ENCODE results near the gene GP9.
"Not testable (repeated sequence)": the region's sequence is repeated elsewhere in the genome, so short reads cannot be mapped to it uniquely, and the experiment has no call there.

GP9 gene

DNA sequence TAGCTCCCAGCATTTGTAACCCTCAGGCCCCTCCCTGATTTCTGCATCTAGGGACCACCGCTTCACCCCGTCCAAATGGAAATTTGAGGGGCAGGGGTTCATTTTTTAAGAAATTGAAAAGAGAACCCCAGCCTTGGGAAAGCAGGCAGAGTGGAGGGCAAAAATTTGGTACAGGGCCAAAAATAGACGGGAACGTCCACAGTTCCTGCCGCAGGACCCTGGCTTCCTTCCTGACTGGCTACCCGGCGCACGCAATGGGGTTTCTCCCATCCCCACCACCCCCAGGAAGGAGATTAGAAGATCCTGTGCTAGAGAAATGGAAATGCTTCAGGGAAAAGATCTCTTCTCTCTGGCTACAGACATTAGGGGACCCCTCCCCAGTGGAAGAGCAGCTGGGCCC is 20.9 kb downstream of the GP9 start:
- no peak for DNase-seq

DNA sequence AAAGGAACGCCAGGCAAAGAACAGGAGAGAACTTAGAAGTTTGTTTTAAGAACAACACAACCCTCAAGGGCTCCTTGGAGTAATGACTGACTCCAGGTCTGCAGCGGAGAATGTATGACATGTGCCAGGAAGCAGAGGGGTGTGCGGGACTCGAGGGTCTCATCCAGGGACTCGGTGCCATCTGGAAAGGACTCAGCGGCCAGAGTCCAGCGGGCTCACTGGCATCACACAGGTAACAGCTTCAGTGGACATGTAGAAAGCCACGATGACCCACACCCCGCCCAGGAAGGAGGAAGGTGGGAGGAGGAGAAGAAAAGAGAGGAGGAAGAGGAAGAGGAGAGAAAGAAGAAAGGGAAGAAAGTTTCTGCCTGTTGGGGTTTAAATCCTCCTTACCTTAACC is 21.4 kb downstream of the GP9 start:
- DNase-seq = no peak

DNA sequence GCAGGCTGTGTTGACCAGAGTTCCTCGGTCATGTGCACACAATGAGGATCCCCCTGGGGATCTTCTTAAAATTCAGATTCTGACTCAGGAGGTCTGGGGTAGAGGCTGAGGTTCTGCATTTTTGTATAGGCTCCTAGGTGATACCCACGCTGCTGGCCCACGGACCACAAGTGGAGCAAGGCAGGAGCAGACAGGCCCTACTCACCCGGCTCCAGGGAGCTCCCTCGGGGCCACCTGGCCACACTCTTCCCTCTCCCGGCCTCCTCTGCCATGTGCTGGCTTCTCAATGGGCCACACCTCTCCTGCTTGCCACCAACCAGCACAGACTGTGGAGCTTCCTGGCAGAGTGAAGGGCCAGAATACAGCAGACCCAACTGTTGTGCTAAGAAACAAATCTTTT is 23.9 kb downstream of the GP9 start:
- no peak for DNase-seq

DNA sequence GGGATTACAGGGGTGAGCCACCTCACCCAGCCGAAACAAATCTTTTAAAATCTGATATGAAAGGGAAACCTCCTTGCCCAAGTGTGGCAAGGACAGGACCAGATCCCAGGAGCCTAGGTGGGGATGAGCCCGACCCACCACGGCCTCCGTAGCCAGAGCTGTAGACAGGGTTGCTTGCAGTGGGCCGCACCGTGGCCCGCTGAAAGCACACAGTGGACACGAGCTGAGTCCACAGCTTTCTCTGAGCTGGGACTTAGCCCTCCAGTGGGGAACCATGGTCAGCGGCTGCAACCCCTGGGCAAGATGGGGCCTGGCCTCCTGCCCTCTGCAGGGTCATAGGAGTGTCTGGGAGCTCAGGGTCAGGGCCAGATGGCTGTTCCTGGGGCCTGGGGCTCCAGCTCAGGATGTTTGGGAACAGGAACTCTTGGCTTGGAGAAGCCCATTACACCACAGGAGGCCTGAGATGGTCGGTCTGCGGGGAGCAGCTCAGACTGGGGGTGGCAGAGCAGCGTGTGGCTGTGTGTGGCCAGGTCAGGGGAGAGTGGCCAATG is 24.7 kb downstream of the GP9 start:
- DNase-seq = no peak

DNA sequence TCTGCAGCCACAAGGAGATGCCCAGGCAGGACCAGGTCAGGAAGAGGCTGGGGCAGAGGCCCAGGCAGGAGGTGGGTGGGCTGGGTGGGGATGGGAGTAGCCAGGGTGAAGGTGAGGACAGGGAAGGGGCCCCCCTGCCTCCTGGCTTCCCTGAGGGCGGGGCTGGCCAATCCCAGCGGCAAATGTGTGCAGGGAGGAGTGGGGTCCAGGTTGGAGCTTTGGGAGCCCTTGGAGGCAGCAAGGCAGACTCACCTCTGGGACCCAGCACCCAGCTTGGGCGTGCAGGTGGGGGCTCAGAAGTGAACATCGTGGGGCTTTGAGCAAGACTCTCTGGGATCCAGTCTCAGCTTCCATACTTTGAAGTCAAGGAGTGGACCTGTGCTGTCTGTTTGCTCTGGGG is 25.2 kb downstream of the GP9 start:
- DNase-seq = no peak

DNA sequence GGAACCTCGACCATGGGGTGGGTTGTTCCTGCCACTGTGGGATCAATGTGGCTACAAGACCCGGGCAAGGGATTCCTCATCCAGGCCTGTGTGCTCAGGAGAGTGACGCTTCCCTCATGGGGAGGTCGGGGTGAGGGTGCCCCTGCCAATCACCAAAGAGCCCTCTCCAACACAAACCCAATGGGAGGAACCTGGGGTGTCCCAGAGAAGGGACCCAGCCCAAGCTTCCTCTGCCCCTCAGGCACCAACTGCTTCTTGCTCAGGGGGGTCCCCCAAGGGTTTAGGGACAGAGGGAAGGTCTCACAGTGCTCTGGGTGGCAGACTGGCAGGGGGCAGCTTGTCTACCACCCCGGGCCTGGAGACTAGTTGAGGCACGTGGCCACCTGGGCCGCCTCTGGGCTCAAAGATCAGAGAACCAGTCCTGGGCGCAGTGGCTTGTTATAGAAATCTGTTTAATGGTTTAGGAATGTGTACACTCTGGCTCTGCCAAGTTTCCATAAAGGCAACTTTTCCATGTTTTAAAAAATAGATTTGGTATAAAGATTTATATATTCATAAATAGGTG is 26.6 kb downstream of the GP9 start:
- no peak for DNase-seq

DNA sequence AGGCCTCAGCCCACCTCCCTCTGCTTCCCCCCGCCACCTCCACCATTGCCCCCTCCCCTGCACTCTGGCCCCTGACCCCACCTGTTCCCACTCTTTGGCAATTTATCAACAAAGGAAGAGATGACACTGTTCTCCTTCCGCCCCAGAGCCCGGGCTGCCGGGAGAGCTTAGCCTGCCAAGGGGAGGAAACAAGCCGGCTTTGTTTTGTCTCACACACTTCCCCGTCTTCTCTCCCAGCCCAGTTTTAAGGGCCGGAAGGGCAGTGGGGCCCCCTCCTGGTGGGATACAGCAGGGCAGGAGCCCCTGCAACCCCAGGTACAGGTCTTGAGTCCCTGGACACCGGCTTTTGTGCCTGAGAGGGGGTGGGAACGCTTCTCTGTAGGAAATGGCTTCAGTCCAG is 27.3 kb downstream of the GP9 start:
- not testable (repeated sequence) for DNase-seq

DNA sequence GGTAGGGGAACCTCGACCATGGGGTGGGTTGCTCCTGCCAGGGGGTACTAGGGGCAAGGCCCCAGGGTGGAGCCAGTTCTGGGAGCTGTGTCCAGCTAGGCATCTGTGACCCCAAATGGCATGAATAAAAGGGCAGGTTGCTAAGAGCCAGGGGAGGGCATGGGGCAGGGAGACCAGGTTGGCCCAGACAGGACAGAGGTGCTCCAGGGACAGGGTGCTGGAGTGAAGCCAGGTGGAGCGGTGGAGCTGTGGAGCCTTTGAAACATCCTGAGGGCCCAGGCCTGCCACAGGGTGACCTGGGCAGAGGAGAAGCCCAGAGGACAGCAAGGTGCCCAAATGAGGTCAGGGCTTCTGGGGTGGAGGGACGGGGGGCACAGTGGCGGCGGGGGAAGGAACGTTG is 27.7 kb downstream of the GP9 start:
- not testable (repeated sequence) for DNase-seq

DNA sequence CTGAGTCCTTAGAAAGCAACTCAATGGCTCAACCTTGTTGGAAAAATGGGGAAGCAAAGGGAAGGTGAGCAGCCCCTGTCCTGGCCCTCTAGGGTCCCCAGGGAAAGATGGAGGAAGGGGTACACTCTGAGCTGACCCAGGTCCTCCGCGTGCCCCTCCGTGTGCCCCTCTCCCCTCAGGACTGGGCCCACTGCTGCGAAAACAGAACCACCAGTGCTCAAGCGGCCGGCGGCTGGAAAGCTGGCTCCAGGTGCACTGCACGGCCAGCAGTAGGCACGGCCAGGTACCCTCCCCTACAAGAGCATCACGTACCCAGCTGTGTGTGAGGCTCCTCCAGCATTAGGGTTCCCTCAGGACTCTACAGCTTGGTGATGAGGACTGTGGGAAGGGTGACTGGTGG is 34.7 kb downstream of the GP9 start:
- no peak for DNase-seq

DNA sequence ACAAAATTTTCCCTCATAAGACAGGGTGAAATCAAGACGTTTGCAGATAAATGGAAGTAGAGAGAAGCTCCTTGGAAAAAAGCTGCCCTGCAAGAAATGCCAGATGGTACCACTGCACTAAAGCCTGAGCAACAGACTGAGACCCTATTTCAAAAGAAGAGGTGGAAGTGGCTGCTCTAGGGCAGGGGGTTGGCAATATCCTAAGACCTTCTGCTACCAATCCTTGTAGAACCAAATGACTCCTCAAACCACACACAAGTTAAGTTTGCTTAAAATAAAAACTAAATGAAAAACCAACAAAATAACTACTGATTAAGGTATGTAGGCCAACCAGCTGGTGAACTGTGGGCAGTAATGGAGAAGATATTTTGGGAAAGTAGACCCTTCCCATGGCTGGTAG is 39.7 kb downstream of the GP9 start:
- no peak for DNase-seq

DNA sequence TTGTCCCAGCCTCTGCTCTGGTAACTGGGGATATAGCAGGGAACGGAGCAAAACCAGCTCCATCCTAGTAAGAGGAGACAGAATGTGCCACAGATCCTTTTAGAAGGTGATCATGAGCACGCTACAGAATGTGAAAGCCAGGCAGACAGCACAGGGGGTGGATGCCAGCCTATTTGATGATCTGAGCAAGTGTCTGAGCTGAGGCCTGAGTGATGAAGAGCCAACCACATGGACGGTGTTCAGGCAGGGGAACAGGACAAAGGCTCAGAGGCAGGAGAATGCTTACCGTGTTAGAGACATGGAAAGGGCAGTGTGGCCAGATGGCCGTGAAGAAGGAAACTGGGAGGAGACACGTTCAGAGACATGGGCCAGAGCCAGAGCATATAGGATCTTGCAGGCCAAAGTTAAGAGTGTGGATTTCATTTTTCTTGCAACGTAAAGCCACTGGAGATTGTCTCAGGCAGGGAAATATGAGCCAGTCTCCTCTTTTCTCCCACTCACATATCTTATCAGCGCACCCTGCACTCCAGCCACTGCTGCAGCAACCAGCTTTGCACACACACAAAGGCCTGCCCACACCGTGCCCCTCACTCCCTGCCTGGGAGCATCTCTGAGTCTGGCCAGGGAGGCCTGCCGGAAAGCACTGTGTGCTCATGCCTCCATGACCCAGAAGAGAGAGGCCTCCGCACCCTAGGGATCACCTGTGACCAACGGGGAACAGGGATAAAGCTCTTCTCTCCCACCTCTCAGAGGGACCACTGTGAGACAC is 41.0 kb downstream of the GP9 start:
- no peak for DNase-seq

DNA sequence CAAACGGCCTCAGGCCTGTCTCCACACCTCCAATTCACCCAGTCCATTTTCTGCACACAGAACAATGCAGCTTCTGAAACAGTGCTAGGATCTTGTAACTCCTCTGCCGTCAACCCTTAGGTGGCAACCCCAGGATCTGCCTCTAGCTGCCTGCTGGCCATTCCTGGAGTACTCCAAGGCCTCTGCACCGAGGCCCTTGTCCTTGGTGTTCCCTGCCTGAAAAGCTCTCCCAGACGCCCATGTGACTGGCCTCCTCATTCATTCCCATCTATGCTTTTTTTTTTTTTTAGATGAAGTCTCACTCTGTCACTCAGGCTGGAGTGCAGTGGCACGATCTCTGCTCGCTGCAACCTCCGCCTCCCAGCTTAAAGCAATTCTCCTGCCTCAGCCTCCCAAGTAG is 42.7 kb downstream of the GP9 start:
- DNase-seq = no peak

DNA sequence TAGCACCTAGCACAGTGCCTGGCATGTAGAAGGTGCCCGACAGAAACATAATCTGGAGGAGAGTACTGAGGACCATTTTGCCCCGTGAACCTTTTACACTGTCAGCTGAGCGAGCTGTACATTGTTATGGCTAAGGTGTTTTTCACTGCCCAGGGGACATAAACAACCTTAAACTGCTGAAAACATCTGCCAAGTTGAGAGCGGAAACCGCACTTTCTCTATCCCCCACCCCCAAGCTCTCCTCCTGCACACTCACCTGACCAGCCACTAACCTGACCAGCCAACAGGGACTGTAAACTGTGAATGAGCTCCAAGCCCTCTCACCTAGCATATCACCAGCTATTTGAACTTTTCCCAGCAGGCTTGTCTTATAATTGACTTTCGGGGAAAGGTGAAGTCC is 43.5 kb downstream of the GP9 start:
- no peak for DNase-seq

DNA sequence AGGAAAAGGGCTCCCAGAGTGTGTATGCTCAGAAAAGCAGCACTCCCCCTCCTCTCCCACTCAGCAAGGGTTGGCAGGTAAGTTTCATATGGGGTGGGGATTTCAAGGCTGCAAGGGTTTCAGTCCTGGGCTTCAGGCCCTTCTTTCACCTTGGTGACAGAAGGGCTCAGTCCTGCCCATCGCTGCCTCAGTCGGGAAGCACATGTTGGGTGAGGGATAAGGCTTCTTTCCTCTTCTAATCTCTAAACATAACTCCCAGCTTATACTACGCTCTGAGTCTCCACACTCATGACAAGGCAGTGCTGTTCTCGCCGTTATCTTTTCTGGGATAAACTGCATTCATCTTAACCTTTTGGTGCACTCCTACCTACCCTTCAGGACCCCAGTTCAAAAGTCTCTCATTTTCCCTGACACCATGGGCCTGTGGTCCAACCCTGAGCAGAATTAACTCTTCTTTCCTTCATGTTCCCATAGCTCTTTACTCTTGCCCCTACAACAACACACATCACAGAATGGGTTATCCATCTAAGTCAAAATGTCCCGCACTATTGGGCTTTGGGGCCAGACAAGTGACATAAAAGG is 44.0 kb downstream of the GP9 start:
- no peak for DNase-seq

DNA sequence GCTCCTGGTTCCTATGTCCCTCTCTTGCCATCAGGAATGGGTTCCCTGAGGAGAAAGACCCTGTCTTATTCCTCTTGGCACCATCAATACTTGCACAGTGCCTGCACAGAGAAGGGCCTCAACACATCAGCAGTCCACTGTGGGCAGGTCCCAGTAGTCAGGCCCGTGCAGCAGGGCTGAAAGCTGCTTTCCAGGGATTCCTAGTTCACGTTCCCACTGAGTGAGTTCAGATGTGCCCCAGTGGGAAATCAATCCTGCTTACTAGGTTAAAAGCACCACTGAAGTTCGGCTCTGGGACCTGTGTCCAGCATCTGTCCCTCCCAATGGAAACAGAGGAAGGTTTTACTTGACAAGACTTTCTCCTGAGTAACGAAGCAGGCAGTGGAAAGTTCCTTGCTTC is 45.3 kb downstream of the GP9 start:
- no peak for DNase-seq

DNA sequence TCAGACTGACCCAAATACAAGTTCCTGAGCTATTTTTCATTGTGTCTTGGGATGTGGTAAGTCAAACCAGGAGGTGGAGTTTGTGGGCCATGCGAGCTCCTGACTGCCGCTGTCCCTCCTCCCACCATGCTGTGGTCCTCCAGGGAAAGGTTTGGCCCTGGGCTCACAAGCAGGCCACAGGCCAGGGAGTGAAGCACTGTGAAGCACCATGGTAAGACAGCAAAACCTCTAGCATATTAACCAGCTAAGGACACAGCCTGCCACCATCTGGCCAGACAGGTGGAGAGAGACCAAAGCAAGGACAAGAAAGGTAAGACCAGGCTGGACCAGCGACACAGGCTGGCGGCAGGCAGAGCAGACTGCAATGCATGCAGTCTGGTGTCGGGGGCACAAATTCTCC is 45.7 kb downstream of the GP9 start:
- DNase-seq = no peak

DNA sequence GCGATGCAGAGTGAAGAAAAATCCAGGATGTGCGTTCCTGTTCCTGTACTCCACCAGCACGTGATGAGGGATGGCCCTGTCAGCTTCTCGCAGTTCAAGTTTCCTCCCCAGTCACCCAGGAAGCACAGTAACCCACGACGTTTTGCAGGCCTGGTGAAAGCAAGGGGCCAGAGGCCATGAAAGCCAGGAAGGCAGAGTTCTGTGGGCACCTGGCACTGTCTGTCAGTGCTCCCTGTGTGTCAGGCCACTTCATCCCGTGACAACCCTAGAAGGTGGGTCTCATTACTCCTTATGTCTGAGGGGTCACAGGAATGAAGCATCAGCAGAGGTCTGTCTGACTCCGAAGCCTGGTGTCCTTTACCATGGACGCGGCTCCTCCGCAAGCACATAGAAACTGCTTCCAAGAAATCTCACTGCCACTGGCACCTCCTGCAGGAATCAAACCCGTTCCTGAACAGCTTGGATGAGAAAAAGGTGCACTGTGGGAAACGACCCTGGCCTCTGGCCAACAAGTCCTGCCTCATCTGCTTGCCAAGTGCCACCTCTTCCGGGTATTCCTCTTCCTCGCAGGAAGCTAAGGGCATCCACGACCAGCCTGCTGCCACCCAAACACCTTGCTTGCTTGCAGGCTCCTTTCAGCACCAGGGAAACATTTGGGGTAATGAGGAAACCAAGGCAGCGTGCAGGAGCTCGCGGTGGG is 46.4 kb downstream of the GP9 start:
- DNase-seq = no peak

DNA sequence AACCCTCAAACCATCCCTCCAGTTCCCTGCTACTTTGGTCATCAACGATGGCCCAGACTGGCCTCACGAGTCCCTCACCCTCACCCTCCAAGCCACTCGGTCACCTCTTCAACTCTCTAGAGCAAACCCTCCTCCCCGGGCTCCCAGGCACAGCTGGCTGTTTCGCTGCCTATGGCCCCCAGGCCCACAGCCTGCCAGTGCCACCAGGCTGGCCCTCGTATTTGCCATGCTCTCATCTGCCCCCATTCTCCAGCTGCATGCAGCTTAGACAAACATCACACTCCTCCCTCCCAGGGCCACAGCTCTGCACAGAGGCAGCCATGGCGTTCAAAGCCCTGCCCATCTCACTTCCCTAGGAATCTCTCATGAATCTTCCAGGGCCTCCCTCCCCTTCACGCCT is 47.2 kb downstream of the GP9 start:
- DNase-seq = no peak

DNA sequence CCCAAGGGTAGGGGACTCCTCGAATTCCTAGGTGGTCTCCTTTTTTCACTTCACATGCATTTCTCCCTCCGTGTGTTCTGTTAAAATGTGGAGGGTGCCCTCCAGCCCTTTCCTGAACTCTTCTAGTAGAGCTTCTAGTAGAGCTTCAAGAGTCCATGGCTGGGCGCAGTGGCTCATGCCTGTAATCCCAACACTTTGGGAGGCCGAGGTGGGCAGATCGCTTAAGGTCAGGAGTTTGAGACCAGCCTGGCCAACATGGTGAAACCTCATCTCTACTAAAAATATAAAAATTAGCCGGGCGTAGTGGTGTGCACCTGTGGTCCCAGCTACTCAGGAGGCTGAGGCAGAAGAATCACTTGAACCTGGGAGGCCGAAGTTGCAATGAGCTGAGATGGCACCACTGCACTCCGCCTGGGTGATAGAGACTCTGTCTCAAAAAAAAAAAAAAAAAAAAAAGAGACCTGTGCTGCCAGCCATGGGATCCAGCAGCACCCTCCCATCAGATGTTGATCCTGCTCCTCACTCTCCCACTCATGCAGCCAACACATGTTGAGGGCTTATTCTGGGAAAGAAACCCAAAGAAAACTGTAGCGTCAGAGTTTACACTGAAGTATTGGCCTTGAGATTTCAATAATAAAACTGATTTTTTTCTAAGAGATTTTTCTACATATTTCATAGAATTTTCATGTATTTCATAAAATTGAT is 50.6 kb downstream of the GP9 start:
- DNase-seq = not testable (repeated sequence)
